Stimulated activated CD4-positive, alpha-beta T cell treated with anti-CD3 and anti-CD28 coated beads, TNF-alpha, amount 100 ng/mL, for 24 hours (primary cell): ENCODE results near the gene CDK16.
A peak's percentile ranks its signal among the peaks of the same experiment; 100 is the strongest.

Source experiments
- DNase-seq, 3 experiments: peaks; one replicate each; pipeline ENCODE4 v3.0.0-alpha.2; 2020; ENCODE audit warnings: low read depth in 3 of 3

CDK16 gene

DNA sequence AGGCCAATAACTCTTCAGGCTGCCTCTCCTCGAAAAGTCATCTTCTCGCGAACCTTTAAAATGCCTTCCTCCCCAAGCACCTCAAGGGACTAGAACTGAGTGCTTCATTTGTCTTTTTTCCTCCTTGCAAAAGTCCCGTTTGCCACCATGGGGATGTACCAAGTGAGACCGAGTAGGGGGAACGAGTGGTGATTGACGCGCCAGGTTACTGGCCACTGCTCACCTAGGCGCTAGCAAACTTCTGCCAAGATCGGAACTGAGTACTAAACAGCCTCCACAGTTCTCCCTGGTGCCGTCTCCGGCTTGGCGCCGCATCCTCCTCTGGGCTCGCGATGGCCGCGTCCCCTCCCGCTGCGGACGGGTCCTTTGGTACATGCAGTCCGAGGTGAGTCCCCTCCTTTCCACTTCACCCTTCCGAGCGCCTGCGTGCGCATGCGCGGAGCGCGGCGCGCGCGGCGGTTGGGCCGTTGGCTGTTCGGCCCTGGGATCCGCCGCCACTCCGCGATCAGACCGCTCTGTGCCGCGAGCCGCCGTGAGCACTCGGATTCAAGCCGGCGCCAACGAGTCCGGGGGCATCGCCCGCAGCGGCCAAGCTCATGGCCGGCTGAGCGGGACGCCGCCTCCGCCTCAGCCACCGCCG, at the start of gene CDK16:
TSS of gene CDK16 (plus strand) at position 402 of the 640 bp plus-strand sequence. CDS start 4,877 bp downstream, outside the sequence.
- DNase-seq = peak; percentile 27 to 57 (median 45)

DNA sequence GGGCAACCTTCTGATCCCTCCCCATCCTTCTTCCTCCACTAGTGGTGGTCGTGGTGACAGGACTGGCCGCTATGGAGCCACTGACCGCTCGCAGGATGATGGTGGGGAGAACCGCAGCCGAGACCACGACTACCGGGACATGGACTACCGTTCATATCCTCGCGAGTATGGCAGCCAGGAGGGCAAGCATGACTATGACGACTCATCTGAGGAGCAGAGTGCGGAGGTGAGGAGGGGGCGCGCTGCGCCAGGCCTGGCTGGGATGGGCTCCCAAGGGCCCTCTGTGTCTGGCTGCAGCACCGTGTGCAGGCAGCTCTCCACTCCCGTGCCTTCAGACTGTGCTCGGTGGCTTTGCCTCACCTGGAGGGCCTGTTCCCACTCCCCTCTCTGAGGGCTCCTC, 49.2 kb upstream of the CDK16 start:
- DNase-seq = no peak

- DNase-seq = no peak
Measured at GRCh38 chrX:47169726-47170515, 48.6 kb upstream of the CDK16 start.

DNA sequence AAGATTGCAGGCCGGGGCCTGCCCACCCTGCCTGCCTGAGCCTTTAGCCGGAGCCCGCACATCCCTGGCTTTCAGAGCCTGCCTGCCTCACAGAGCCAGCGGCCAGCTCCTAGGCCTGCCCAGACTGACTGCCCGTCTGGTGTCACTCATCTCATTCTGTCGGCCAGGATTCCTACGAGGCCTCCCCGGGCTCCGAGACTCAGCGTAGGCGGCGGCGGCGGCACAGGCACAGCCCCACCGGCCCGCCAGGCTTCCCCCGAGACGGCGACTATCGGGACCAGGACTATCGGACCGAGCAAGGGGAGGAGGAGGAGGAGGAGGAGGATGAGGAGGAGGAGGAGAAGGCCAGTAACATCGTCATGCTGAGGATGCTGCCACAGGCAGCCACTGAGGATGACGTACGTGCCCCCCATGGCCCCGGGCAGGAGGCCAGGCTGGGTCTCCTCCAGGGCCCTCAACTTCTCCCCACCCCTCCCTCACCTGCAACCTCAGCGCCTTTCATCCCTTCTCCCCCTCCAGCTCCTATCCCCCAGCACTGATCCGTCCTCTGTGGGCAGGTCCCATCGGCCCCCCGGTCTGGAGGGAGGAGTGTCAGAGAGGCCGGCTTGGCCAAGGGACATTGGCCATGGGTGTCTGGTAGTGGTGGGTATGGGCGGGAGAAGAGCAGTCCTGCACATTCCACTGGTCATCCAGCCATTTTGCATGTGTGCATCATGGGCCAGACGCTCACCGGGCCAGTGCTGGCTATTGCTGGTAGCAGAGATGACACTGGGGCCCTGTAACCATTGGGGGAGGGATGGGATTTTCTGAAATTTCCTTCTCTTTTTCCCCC, 47.4 kb upstream of the CDK16 start:
- no peak for DNase-seq

DNA sequence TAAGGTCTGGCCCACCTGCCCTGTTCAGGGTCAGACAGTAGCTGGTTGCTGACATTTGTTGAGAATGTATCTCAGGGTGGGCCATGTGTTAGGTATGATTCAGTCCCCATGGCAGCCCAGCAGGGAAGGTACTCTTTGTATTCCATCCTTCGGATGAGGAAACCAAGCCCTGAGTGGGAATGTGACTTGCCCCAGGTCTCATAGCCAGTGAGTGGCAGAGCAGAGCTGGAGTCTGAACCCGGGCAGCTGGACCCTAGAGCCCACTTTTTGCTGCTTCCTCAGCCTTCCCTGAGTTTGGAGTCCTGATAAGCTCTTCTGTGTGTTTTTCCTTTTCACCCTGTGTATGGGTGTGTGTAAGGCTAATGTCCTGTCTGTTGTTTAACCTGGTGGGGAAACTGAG, 46.5 kb upstream of the CDK16 start:
- DNase-seq = no peak

- DNase-seq = no peak
Measured at GRCh38 chrX:47172549-47172948, 45.9 kb upstream of the CDK16 start.

DNA sequence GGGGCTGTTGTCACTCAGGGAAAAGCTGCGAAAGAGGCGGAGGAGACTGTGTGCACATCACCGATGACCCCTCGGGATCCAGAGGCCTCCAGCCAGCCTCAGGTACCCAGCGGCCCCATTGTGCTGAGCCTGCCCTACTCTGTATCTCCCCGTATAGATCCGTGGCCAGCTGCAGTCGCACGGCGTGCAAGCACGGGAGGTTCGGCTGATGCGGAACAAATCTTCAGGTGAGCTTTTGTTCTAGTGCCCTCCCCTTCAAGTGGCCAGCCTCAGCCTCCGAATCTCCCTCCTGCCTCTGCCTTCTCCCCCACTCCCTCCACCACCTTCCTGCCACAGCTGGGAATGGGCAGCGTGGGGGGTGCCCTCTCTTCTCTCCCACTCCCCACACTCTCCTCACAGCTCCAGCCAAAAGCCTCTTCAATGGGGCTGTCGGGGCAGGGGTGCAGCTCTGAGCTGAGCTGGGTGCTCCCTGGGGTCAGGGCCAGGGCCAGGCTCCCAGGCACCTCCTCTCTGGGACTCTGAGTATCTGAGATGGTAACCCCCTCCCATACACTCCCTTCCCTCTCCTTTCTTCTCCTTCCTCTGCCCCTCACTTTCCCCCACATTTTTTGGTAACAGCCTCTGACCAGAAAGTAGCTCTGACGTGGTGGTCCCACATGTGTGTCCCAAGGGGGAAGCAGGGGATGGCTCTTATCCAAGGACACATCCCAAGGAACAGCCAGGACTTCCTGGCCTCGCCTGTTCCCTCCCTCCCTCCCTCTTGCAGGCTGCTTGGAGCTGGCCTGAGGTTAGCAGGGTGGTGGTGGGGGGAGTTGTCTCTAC, 45.3 kb upstream of the CDK16 start:
- no peak for DNase-seq

DNA sequence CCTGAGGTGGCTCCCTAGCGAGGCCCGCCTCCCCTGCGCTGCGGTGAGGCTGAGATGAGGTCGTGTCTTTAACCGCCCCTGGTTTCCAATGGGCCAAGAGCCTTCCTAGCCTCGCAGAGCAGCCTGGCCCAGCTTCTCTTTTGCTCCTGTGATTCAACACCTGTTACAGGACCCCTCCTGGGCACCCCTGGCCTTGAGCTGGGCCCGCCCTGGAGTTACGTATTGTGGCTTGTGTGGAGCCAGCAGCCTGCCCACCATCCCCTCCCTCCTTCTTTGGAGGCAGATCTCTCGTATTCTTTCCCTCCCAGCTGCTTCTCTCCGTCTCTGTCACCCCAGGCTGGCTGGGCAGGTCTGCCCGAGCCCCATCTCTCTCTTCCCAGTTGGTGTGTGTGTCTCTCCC, 44.1 kb upstream of the CDK16 start:
- no peak for DNase-seq

DNA sequence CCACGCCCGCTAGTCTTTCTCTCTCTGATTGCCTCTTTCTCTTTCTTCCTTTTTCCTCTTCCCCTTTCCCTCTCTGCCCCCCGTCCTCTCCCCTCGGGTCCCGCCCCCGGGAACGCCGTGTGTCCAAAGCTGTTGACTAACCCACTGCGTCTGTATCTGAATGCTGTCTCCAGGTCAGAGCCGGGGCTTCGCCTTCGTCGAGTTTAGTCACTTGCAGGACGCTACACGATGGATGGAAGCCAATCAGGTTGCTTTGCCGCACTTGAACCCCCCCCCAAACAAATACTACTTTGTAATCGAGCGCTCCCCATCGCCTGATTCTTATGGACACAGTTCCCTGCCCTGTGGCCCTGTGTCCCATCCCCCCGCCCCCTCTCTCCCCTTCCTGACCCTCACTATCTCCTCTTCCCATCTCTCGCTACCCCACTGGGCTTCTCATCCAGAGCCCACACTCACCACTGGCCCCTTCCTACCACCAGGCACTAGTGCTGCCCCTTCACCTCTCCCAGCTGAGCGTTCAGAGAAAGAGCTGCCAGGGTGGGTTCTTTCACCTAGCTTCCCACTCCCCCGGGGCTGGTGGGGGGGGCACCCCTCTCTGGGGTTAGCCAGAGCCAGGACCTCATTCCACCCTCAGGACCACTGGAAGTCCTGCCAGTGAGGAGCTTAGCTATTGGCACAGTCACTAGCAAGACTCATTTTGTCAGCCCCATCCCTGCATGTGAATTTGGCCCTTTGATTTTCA, 43.5 kb upstream of the CDK16 start:
- DNase-seq = no peak

DNA sequence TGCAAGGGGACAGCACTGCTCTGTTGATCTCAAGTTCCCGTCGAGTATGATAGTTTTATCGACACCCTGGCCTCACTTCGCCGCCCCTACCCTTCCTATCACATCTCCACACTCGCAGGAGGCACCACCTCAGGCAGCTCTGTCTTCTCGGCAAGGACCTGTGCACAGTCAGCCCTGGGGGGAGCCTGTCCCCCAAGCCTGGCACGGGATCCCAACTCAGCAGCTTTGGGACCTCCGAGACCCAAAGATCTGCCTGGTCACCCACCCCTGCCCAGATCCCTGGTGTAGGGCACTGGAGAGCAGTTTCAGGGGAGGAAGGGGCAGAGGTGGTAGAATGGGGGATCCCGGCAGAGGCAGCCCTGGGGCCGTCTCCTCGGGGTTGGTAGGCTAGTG, 42.9 kb upstream of the CDK16 start:
- DNase-seq = no peak

- no peak for DNase-seq
Measured at GRCh38 chrX:47176101-47176740, 42.3 kb upstream of the CDK16 start.

DNA sequence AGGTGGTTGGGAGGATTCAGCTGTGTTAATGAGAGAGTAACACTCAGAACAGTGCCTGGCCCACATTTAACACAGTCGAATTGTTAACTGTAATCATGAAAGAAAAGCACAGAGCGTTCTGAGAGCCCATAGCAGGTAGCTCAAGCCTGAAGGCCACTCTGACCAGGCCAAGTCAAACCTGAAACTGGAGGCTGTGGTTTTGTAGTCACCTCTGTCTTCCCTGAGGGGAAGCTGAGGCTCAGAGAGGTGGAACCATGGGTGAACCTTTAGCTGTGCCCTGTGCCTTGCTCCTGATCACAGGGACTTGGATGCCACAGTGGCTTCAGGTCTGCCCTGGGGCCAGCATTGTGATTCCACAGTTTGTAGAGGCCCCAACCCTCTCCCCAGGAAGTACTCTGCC, 41.4 kb upstream of the CDK16 start:
- no peak for DNase-seq

GRCh38 chrX:47178337-47178736, 40.1 kb upstream of the CDK16 start:
- no peak for DNase-seq

DNA sequence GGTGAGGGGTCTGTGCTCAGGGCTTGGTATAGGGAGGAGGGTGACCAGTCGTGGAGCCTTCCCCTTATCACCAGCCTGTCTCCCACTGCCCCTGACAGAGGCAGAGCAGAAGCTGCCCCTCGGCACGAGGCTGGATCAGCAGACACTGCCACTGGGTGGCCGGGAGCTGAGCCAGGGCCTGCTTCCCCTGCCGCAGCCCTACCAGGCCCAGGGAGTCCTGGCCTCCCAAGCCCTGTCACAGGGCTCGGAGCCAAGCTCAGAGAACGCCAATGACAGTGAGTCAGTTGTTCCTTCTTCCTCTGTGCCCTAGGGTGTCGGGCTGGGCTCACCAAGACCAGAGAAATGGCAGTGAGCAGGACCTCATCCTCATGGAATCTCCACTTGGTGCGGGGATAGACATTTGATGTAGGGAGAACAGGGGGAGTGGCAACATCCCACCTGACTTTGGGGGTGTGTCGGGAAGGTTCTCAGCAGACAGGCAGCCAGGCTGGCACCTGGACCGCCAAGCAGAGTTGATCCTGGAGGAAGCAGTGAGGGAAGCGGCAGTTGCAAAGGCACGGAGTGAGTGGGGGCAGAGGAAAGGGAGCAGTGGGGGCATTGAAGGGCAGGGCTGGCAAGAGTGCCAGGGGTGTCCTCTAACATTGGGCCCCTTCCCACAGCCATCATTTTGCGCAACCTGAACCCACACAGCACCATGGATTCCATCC, 39.1 kb upstream of the CDK16 start:
- DNase-seq = no peak

- DNase-seq = no peak
Measured at GRCh38 chrX:47179928-47180255, 38.6 kb upstream of the CDK16 start.

GRCh38 chrX:47180346-47180745, 38.1 kb upstream of the CDK16 start:
- DNase-seq = no peak

- DNase-seq = no peak
Measured at GRCh38 chrX:47181301-47181700, 37.2 kb upstream of the CDK16 start.

GRCh38 chrX:47182106-47182700, 36.3 kb upstream of the CDK16 start:
- DNase-seq = no peak

DNA sequence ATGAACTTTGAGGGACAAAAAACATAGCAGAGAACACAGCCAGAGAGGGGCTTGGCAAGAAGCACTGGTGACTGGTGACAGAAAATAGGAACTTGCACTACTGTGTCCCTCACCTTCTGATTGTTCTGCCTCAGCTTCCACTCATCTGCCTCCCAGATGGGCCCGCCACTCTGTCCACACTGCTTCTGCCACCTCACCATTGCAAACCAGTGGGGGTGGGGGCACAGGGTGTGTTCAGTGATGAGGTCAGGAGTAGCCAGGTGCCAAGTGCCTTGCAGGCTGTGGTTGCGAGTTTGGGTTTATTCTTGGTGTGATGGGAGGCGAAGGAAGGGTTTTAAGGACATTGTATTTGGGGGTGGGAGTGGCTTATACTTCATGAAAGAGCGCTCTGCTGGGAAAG, 34.0 kb upstream of the CDK16 start:
- DNase-seq = no peak

GRCh38 chrX:47185241-47185640, 33.2 kb upstream of the CDK16 start:
- no peak for DNase-seq
